Stomach (tissue), 4 donors: Measurements from ENCODE around the gene SESN3.

Experiments used
- CTCF ChIP-seq, 7 experiments: fragments of 450-650 bp in 4 of 7; fragments of 200-600 bp in 3 of 7; sonication (generic) in 3 of 7; IDR thresholded peaks; one replicate each; pipeline ENCODE4 v1.5.1; 2016 to 2019; ENCODE audit warnings: antibody characterized with exemption in 7 of 7, control low read depth in 2 of 7, mild to moderate bottlenecking in 1 of 7
- EP300 ChIP-seq: sonication (generic); formaldehyde crosslinking; IDR thresholded peaks from one replicate; pipeline ENCODE4 v1.6.1; 2017; ENCODE audit warnings: antibody characterized with exemption
- POLR2A ChIP-seq, 4 donors: fragments of 450-650 bp; IDR thresholded peaks; one replicate each; pipeline ENCODE4 v1.6.1; 2016; ENCODE audit warnings: antibody characterized with exemption in 4 of 4, control low read depth in 2 of 4, mild to moderate bottlenecking in 1 of 4, moderate library complexity in 1 of 4
- POLR2AphosphoS5 ChIP-seq, 3 donors: sonication (generic); formaldehyde crosslinking; IDR thresholded peaks; one replicate each; pipeline ENCODE4 v1.6.1; 2016; ENCODE audit warnings: antibody characterized with exemption in 3 of 3

- TF ChIP-seq CTCF (IDR thresholded peaks at IDR 0.05) (no peak), POLR2A (IDR thresholded peaks at IDR 0.05) (no peak), EP300 (no peak), POLR2AphosphoS5 (IDR thresholded peaks at IDR 0.05) (no peak)
These were observed 77.2 kb downstream of the SESN3 start for GRCh38 chr11:95153857-95154246.
